HG03064 (cell line): ENCODE results near the gene DGKG.

Source experiments
- ATAC-seq: cut with Tn5 transposase; IDR thresholded peaks from one replicate; pipeline ENCODE4 v1.9.1; 2021; ENCODE audit warnings: low read depth; ENCODE audit not compliant: unreplicated experiment

The DGKG gene

GRCh38 chr3:186247821-186248814, 113.9 kb downstream of the DGKG start:
- no peak for ATAC-seq

- no peak for ATAC-seq
Observed at GRCh38 chr3:186246941-186247340, 115.1 kb downstream of the DGKG start.

GRCh38 chr3:186244016-186244415, 118.0 kb downstream of the DGKG start:
- ATAC-seq: no peak

- peak; percentile 64 for ATAC-seq
Observed at GRCh38 chr3:186241910-186242821, 119.9 kb downstream of the DGKG start.

- no peak for ATAC-seq
Observed at GRCh38 chr3:186239321-186239720, 122.7 kb downstream of the DGKG start.

- no peak for ATAC-seq
Observed at GRCh38 chr3:186237915-186238314, 124.1 kb downstream of the DGKG start.

- no peak for ATAC-seq
Observed at GRCh38 chr3:186236357-186237020, 125.5 kb downstream of the DGKG start.

GRCh38 chr3:186235554-186235953, 126.5 kb downstream of the DGKG start:
- peak; percentile 82 for ATAC-seq

GRCh38 chr3:186234152-186234551, 127.9 kb downstream of the DGKG start:
- no peak for ATAC-seq

GRCh38 chr3:186226482-186226881, 135.6 kb downstream of the DGKG start:
- ATAC-seq: no peak

GRCh38 chr3:186225603-186226002, 136.4 kb downstream of the DGKG start:
- peak; percentile 49 for ATAC-seq

- ATAC-seq: no peak
Observed at GRCh38 chr3:186224041-186224610, 137.9 kb downstream of the DGKG start.

- ATAC-seq: no peak
Observed at GRCh38 chr3:186223476-186223875, 138.6 kb downstream of the DGKG start.

- no peak for ATAC-seq
Observed at GRCh38 chr3:186221760-186222378, 140.2 kb downstream of the DGKG start.

GRCh38 chr3:186220911-186221645, 141.0 kb downstream of the DGKG start:
- no peak for ATAC-seq

- no peak for ATAC-seq
Observed at GRCh38 chr3:186220365-186220764, 141.7 kb downstream of the DGKG start.

- ATAC-seq: no peak
Observed at GRCh38 chr3:186219211-186219638, 142.8 kb downstream of the DGKG start.

GRCh38 chr3:186218421-186218820, 143.6 kb downstream of the DGKG start:
- no peak for ATAC-seq

- ATAC-seq: peak; percentile 92
Observed at GRCh38 chr3:186217820-186218164, 144.2 kb downstream of the DGKG start.
